SK-MEL-5 (cell line): ENCODE data around the gene B3GALNT2. TPM values are rescaled to one million over a fixed set of nuclear protein-coding genes. Genes with fewer than 3 reads are reported as not detected.

Experiments used
- DNase-seq: peaks from one replicate; pipeline ENCODE4 v3.0.0-alpha.2; 2016; ENCODE audit warnings: low read depth, low spot score
- in situ Hi-C: cut with HindIII; loops from 2 replicates; pipeline ENCODE4 v1.10.0; 2016; ENCODE audit warnings: low sequenced_read_pairs, high pct_unique_total_duplicates, low pct_unique_long_range_greater_than_20kb
- small RNA-seq, 2 experiments: library from RNA; depleted of rRNA; stranded (forward); fragments of <200 nt; gene quantifications; one replicate each; pipeline ENCODE3, GENCODE V24; 2014
- total RNA-seq: library from RNA; depleted of rRNA; stranded (reverse); fragments of >200 nt; shearing (Covaris generic); gene quantifications from 2 replicates; pipeline ENCODE4 v1.2.3, GENCODE V29; 2014; rRNA removed

B3GALNT2 gene
- total RNA-seq, 1 experiment from 2014 or later: 28.4 TPM

GRCh38 chr1:235402457-235403200 lies 101.6 kb downstream of the B3GALNT2 start:
- in situ Hi-C loops: no loop called here
- no peak for DNase-seq

- DNase-seq: no peak
- in situ Hi-C loops: no loop called here
Measured at GRCh38 chr1:235401251-235401650, 103.0 kb downstream of the B3GALNT2 start.

Small RNA genes lying within 50 kb of the gene (small RNA-seq; reads per million reads assigned to genes)
- 0 reads per million in 2 experiments for gene MTCO3P46
- gene MTND4LP21: 0 reads per million in 2 experiments
- 0 to 0.10 reads per million in 2 experiments for gene RPS21P1

Other genes with a start within 250 kb of the B3GALNT2 start
- 13.8 and 14.1 TPM in 2 replicates for gene ARID4B, start 176.3 kb downstream of the B3GALNT2 start, total RNA-seq
- gene GGPS1, start 175.9 kb downstream of the B3GALNT2 start, total RNA-seq: 24.1 and 24.6 TPM in 2 replicates
- gene TBCE, start 137.0 kb downstream of the B3GALNT2 start, total RNA-seq: 27.3 and 29.4 TPM in 2 replicates
- gene GNG4, start 145.3 kb upstream of the B3GALNT2 start, total RNA-seq: 5.2 and 6.7 TPM in 2 replicates